ENCODE results near the gene FOXI1.

FOXI1 gene

GRCh38 chr5:170148430-170149205, 42.9 kb downstream of the FOXI1 start:
- no peak overlapping the region for H3K27ac ChIP-seq

GRCh38 chr5:170149206-170149515, 43.5 kb downstream of the FOXI1 start:
- Histone ChIP-seq H3K4me2 (no peak overlapping the region), H3K36me3 (no peaks in the 10 kb centered on the region), H3K9ac (no peak overlapping the region), H3K4me1 (no peaks in the 10 kb centered on the region), H3K4me3 (no peak overlapping the region), H3K9me3 (replicated peaks in 1 of 11) (no peaks in the 10 kb centered on the region), H3K27ac (no peak overlapping the region), H4K20me1 (no peaks in the 10 kb centered on the region), H3K27me3 (no peaks in the 10 kb centered on the region)
- no peak for TF ChIP-seq Cebpa-rat (IDR thresholded peaks at IDR 0.05)

More at GRCh38 chr5:170148430-170149205, 42.9 kb downstream of the FOXI1 start:
- TF ChIP-seq Cebpa-rat (IDR thresholded peaks at IDR 0.05): no peak
- no peak overlapping the region for H3K4me2 ChIP-seq
- H3K9ac ChIP-seq: no peak overlapping the region
- no peaks in the 10 kb centered on the region for H3K9me3 ChIP-seq (replicated peaks in 1 of 11)
- no peaks in the 10 kb centered on the region for H3K4me1 ChIP-seq
- H4K20me1 ChIP-seq: no peaks in the 10 kb centered on the region
- H3K27me3 ChIP-seq: no peaks in the 10 kb centered on the region
- no peak overlapping the region for H3K4me3 ChIP-seq
- H3K36me3 ChIP-seq: no peaks in the 10 kb centered on the region

GRCh38 chr5:170150713-170151096, 45.0 kb downstream of the FOXI1 start:
- no peak overlapping the region for H3K9ac ChIP-seq
- no peaks in the 10 kb centered on the region for H4K20me1 ChIP-seq
- no peaks in the 10 kb centered on the region for H3K27me3 ChIP-seq
- TF ChIP-seq Cebpa-rat (IDR thresholded peaks at IDR 0.05): no peak
- no peak overlapping the region for H3K4me2 ChIP-seq
- no peak overlapping the region for H3K4me3 ChIP-seq
- no peaks in the 10 kb centered on the region for H3K36me3 ChIP-seq
- H3K9me3 ChIP-seq (replicated peaks in 1 of 11): no peaks in the 10 kb centered on the region
- no peaks in the 10 kb centered on the region for H3K4me1 ChIP-seq
- H3K27ac ChIP-seq: no peak overlapping the region

GRCh38 chr5:170151097-170151831, 45.6 kb downstream of the FOXI1 start:
- no peaks in the 10 kb centered on the region for H3K36me3 ChIP-seq
- H3K4me1 ChIP-seq: peaks cover 0 to 1% (median 0%) of the 10 kb centered on the region in 10 experiments; a peak in 1 of 20 replicates
- H3K4me3 ChIP-seq: no peak overlapping the region
- no peaks in the 10 kb centered on the region for H4K20me1 ChIP-seq
- H3K9me3 ChIP-seq (replicated peaks in 1 of 11): no peaks in the 10 kb centered on the region
- no peak overlapping the region for H3K4me2 ChIP-seq
- H3K27ac ChIP-seq: no peak overlapping the region
- H3K27me3 ChIP-seq: no peaks in the 10 kb centered on the region
- no peak overlapping the region for H3K9ac ChIP-seq
- TF ChIP-seq Cebpa-rat (IDR thresholded peaks at IDR 0.05): no peak

- Histone ChIP-seq H3K4me3 (no peak overlapping the region), H3K9ac (no peak overlapping the region), H3K27me3 (no peaks in the 10 kb centered on the region), H3K9me3 (replicated peaks in 1 of 11) (no peaks in the 10 kb centered on the region), H4K20me1 (no peaks in the 10 kb centered on the region), H3K27ac (no peak overlapping the region), H3K36me3 (no peaks in the 10 kb centered on the region), H3K4me2 (no peak overlapping the region), H3K4me1 (peaks cover 0 to 16% (median 12%) of the 10 kb centered on the region in 10 experiments; a peak in 14 of 20 replicates)
- TF ChIP-seq Cebpa-rat (IDR thresholded peaks at IDR 0.05): no peak
Observed at GRCh38 chr5:170152767-170153166, 47.1 kb downstream of the FOXI1 start.

GRCh38 chr5:170154297-170154696, 48.6 kb downstream of the FOXI1 start:
- Histone ChIP-seq H3K4me2 (no peak overlapping the region), H3K27ac (no peak overlapping the region)

GRCh38 chr5:170154744-170155143, 49.0 kb downstream of the FOXI1 start:
- no peak overlapping the region for H3K4me2 ChIP-seq
- H3K36me3 ChIP-seq: no peaks in the 10 kb centered on the region
- H3K9ac ChIP-seq: no peak overlapping the region
- H3K27me3 ChIP-seq: no peaks in the 10 kb centered on the region
- H3K4me3 ChIP-seq: no peak overlapping the region
- H3K9me3 ChIP-seq (replicated peaks in 1 of 11): no peaks in the 10 kb centered on the region
- H3K27ac ChIP-seq: no peak overlapping the region
- no peaks in the 10 kb centered on the region for H4K20me1 ChIP-seq
- H3K4me1 ChIP-seq: peaks cover 0 to 23% (median 12%) of the 10 kb centered on the region in 10 experiments; a peak in 14 of 20 replicates
- no peak for TF ChIP-seq Cebpa-rat (IDR thresholded peaks at IDR 0.05)

More at GRCh38 chr5:170154297-170154696, 48.6 kb downstream of the FOXI1 start:
- no peaks in the 10 kb centered on the region for H3K27me3 ChIP-seq
- H3K9me3 ChIP-seq (replicated peaks in 1 of 11): no peaks in the 10 kb centered on the region
- H3K36me3 ChIP-seq: no peaks in the 10 kb centered on the region
- H3K4me3 ChIP-seq: no peak overlapping the region
- TF ChIP-seq Cebpa-rat (IDR thresholded peaks at IDR 0.05): no peak
- peaks cover 0 to 23% (median 12%) of the 10 kb centered on the region in 10 experiments; a peak in 14 of 20 replicates for H3K4me1 ChIP-seq
- no peak overlapping the region for H3K9ac ChIP-seq
- no peaks in the 10 kb centered on the region for H4K20me1 ChIP-seq

- Histone ChIP-seq H3K9ac (no peak overlapping the region), H3K36me3 (no peaks in the 10 kb centered on the region), H4K20me1 (no peaks in the 10 kb centered on the region), H3K4me2 (no peak overlapping the region), H3K4me3 (no peak overlapping the region), H3K27me3 (no peaks in the 10 kb centered on the region), H3K9me3 (replicated peaks in 1 of 11) (no peaks in the 10 kb centered on the region), H3K27ac (no peak overlapping the region), H3K4me1 (peaks cover 0 to 23% (median 12%) of the 10 kb centered on the region in 10 experiments; a peak in 14 of 20 replicates)
- TF ChIP-seq Cebpa-rat (IDR thresholded peaks at IDR 0.05): no peak
Observed at GRCh38 chr5:170155771-170156170, 50.1 kb downstream of the FOXI1 start.

GRCh38 chr5:170159101-170159698, 53.5 kb downstream of the FOXI1 start:
- H3K4me2 ChIP-seq: no peak overlapping the region
- no peak overlapping the region for H3K27ac ChIP-seq
- no peaks in the 10 kb centered on the region for H3K36me3 ChIP-seq

More at GRCh38 chr5:170159101-170159698, 53.5 kb downstream of the FOXI1 start:
- H3K9me3 ChIP-seq (replicated peaks in 1 of 11): no peaks in the 10 kb centered on the region
- H3K4me1 ChIP-seq: peaks cover 0 to 23% (median 12%) of the 10 kb centered on the region in 10 experiments; a peak in 14 of 20 replicates
- H3K9ac ChIP-seq: no peak overlapping the region
- no peak overlapping the region for H3K4me3 ChIP-seq
- TF ChIP-seq Cebpa-rat (IDR thresholded peaks at IDR 0.05): no peak
- no peaks in the 10 kb centered on the region for H3K27me3 ChIP-seq
- no peaks in the 10 kb centered on the region for H4K20me1 ChIP-seq
